HUES6 (cell line): Measurements from ENCODE around the gene MAZ.

Experiments used
- H3K27ac ChIP-seq: 2 replicates; pipeline ENCODE4 v1.7.0; 2013; ENCODE audit warnings: low read depth, mild to moderate bottlenecking, low read length, inconsistent platforms
- H3K27me3 ChIP-seq: 2 replicates; pipeline ENCODE4 v1.6.1; 2013; ENCODE audit warnings: low read length; ENCODE audit not compliant: control insufficient read depth, insufficient read depth
- H3K36me3 ChIP-seq: 2 replicates; pipeline ENCODE4 v1.6.1; 2013; ENCODE audit warnings: low read length; ENCODE audit not compliant: control insufficient read depth, insufficient read depth
- H3K4me1 ChIP-seq: 2 replicates; pipeline ENCODE4 v1.6.1; 2013; ENCODE audit warnings: low read length; ENCODE audit not compliant: control insufficient read depth, insufficient read depth
- H3K4me3 ChIP-seq: 2 replicates; pipeline ENCODE4 v1.5.1; 2013; ENCODE audit warnings: low read depth, low read length
- H3K9ac ChIP-seq: one replicate; pipeline ENCODE4 v1.6.1; 2013; ENCODE audit warnings: mild to moderate bottlenecking, low read length
- H3K9me3 ChIP-seq: 2 replicates; pipeline ENCODE4 v1.6.1; 2013; ENCODE audit warnings: low read depth, low read length; ENCODE audit not compliant: control insufficient read depth, insufficient read depth

Gene MAZ

DNA sequence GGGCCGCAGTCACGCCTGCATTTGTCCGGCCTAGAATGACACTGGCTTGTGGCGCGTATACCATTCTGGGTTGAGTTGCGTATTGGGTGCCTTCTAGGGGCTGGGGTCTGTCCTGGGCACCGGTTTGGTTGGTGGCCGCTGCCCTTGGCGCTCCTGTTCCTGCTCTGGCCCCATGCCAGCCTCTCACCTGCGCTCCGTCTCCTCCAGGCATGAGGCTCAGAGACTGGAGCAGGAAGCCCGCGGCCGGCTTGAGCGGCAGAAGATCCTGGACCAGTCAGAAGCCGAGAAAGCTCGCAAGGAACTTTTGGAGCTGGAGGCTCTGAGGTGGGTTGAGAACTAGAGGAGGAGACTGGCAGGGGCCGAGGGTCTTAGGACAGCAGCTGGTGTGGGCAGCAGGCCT is 39.3 kb downstream of the MAZ start:
- Histone ChIP-seq H3K27ac (no peak overlapping the region), H3K4me1 (peaks cover 9% of the 10 kb centered on the region; the same call in 1 of the 2 replicates), H3K36me3 (no peaks in the 10 kb centered on the region), H3K9ac (no peak overlapping the region), H3K9me3 (no peaks in the 10 kb centered on the region), H3K4me3 (no peak overlapping the region), H3K27me3 (no peaks in the 10 kb centered on the region)

DNA sequence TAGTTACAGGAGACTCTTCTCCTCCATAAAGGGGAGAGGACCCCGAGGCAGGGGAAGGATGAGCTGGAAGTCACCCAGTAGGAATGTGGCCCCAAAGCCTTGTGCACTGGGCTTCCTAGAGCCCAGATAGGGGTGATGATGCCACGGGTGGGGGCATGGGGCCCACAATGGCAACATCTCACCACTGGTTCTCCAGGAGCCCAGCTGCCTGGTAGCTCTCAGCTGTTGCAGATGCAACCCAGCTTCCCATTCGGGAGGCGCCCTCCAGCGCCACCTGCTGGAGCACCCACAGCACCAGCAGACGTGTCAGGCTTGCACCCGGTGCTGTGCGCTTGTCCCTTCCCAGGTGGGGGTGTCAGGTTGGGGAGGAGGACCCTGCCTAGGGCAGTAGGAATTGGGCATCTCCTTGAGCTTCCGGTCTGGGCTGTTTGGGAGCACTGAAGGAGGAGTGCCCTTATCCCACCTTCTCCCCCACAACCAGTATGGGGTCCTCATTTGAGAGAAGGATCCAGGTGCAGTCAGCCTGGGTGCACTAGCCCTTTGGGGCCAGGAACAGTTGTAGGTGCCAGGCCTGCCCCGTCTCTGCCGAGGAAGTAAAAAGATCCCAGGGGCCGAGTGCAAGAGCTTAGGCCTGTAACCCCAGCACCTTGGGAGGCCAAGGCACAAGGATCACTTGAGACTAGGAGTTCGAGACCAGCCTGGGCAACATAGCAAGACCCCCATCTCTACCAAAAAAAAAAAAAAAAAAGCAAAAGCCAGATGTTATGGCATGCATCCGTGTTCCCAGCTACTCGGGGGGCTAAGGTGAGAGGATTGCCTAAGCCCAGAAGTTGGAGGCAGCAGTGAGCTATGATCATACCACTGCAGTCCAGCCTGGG is 42.3 kb downstream of the MAZ start:
- H3K36me3 ChIP-seq, result no peaks in the 10 kb centered on the region
- no peak overlapping the region; the same call in 1 of the 2 replicates for H3K4me3 ChIP-seq
- H3K27ac ChIP-seq, result no peak overlapping the region
- H3K9me3 ChIP-seq, result no peaks in the 10 kb centered on the region
- no peaks in the 10 kb centered on the region for H3K27me3 ChIP-seq
- H3K4me1 ChIP-seq, result peaks cover 9% of the 10 kb centered on the region; the same call in 1 of the 2 replicates
- no peak overlapping the region for H3K9ac ChIP-seq

DNA sequence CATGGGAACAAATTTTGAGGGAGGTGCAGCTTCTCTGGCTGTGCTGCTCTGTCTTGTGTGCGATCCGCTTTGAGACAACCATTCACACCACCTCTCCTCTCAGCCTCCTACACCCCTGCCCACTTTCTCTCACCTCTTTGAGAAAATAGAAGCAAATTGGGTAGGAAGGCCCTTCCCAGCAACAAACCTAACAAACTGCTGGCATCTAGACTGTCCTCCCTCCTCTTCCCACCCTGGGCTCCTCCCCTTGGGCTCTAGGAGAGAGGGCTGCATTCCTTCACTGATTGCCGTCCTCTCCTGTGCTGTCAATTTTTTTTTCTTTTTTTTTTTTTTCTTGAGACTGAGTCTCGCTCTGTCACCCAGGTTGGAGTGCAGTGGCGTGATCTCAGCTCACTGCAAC is 43.2 kb downstream of the MAZ start:
- H3K4me1 ChIP-seq, result peaks cover 9% of the 10 kb centered on the region; the same call in 1 of the 2 replicates
- no peak overlapping the region for H3K27ac ChIP-seq
- H3K36me3 ChIP-seq, result no peaks in the 10 kb centered on the region
- no peak overlapping the region; the same call in 1 of the 2 replicates for H3K4me3 ChIP-seq
- no peaks in the 10 kb centered on the region for H3K9me3 ChIP-seq
- no peaks in the 10 kb centered on the region for H3K27me3 ChIP-seq
- no peak overlapping the region for H3K9ac ChIP-seq

DNA sequence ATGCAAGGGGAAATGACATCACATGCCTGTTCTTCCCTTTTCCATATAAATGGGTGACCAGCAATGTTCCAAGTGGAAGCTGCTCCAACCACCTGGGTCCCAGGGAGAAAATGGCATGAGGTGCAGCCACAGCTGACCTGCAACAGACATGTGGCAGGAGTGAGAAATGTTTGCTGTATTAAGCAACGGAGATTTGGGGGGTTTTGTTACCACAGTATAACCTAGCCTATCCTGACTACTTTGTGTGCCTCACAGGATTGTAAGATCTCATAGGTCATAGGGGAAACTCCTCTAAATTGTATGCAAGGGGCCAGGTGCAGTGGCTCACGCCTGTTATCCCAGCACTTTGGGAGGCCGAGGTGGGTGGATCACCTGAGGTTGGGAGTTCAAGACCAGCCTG is 44.7 kb downstream of the MAZ start:
- no peaks in the 10 kb centered on the region for H3K9me3 ChIP-seq
- H3K4me1 ChIP-seq, result peaks cover 9% of the 10 kb centered on the region; the same call in 1 of the 2 replicates
- H3K4me3 ChIP-seq, result no peak overlapping the region
- H3K27ac ChIP-seq, result no peak overlapping the region
- H3K36me3 ChIP-seq, result no peaks in the 10 kb centered on the region
- no peaks in the 10 kb centered on the region for H3K27me3 ChIP-seq
- no peak overlapping the region for H3K9ac ChIP-seq

DNA sequence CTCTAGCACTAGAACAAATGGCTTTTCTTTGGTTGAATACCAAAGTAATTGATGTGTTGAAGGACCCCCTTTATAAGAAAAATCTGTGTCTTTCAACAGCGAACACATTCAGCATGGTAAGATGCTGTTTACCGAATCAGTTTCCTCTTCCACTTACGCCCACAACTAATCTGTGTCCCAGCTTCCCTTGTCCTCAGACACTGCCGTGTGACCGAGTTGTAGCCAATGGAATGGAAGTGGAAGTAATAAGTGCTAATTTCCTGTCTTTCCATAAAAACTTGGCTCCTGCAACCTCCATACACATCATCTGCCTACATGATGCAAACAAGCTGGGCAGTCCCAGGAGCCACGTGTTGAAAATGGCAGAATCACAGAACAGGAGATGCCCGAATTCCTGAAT is 46.3 kb downstream of the MAZ start:
- Histone ChIP-seq H3K9ac (no peak overlapping the region), H3K4me1 (peaks cover 9% of the 10 kb centered on the region; the same call in 1 of the 2 replicates), H3K4me3 (no peak overlapping the region), H3K36me3 (no peaks in the 10 kb centered on the region), H3K27ac (no peak overlapping the region), H3K27me3 (no peaks in the 10 kb centered on the region), H3K9me3 (no peaks in the 10 kb centered on the region)

DNA sequence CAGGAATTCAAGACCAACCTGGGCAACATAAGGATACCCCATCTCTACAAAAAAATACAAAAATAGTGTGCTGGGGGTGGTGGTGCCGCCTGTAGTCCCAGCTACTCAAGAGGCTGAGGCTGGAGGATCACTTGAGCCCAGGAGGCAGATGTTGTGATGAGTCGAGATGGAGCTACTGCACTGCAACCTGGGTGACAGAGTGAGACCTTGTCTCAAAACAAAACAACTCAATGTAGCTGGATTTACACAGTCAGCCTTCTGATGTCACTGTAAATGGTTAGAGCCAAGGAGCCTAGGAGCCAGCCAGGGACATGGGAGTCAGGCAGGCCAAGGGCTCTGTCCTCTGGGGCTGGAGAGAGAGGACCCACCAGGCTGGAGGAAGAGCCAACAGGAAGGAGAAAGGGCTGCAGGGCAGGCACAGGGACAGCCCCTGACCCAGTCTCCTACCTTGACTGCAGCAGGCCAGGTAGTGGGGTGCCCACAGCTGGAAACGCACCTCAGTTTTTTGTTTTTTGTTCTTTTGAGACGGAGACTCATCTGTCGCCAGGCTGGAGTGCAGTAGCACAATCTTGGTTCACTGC is 48.3 kb downstream of the MAZ start:
- Histone ChIP-seq H3K27me3 (no peaks in the 10 kb centered on the region), H3K27ac (no peak overlapping the region)

DNA sequence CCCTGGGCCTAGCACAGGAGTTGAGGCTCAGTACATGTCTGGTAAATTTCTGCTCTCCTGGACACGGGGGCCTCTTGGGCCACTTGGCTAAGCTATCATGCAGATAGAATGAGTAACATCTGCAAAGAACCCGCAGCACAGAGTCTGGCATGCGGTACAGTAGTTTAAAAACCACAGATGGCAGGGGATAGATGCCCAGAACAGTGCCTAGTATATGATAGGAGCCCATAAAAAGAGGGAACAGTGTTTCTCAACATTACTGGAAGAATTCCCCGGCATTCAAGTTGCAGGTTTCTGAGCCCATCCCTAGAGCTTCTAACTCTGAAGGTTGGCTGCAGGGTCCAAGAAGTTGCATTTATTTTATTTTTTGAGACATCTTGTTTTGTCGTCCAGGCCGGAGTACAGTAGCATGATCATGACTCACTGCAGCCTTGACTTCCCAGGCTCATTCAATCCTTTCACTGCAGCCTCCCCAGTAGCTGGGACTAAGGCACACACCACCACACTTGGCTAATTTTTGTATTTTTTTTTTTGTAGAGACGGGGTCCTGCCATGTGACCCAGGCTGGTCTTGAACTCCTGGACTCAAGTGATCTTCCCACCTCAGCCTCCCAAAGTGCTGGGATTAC is 50.9 kb downstream of the MAZ start:
- peaks cover 30% of the 10 kb centered on the region for H3K36me3 ChIP-seq
- H3K4me3 ChIP-seq, result no peak overlapping the region
- H3K27ac ChIP-seq, result no peak overlapping the region
- H3K4me1 ChIP-seq, result peaks cover 3% of the 10 kb centered on the region; the same call in 1 of the 2 replicates
- no peak overlapping the region for H3K9ac ChIP-seq
- H3K27me3 ChIP-seq, result no peaks in the 10 kb centered on the region
- no peaks in the 10 kb centered on the region for H3K9me3 ChIP-seq

More for the DNA sequence above, 48.3 kb downstream of the MAZ start:
- peaks cover 15% of the 10 kb centered on the region for H3K36me3 ChIP-seq
- peaks cover 3% of the 10 kb centered on the region; the same call in 1 of the 2 replicates for H3K4me1 ChIP-seq
- H3K9me3 ChIP-seq, result no peaks in the 10 kb centered on the region
- H3K9ac ChIP-seq, result no peak overlapping the region
- H3K4me3 ChIP-seq, result no peak overlapping the region

DNA sequence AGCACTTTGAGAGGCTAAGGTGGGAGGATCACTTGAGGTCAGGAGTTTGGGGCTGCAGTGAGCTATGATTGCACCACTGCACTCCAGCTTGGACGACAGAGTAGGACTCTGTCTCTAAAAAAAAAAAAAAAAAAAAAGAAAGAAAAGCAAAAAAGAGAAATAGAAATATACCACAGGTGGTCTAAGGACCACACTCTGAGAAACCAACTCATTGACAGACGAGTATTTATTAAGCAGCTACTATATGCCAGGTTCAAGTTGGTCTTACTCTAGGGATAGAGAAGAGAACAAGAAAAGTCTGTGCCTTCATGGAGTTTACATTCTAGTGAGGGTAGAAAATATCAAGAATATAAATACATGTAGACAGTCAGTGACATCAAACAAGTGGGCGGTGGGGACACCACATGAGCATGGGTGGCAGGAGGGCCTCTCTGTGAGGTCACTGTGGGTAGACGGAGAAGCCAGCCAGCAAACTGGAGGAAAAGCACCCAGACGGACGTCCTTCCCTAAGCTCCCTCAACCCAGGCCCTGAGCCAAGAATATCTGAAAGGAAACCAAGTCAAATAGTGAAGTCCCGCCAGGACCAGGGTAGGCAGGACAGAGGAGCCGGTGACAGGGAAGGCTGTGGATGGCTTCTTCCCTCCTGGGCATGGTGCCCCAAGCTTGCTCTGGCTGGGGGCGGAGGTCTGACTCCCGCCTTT is 52.0 kb downstream of the MAZ start:
- Histone ChIP-seq H3K27me3 (no peaks in the 10 kb centered on the region), H3K4me3 (no peak overlapping the region), H3K27ac (no peak overlapping the region), H3K9me3 (no peaks in the 10 kb centered on the region), H3K36me3 (peaks cover 30% of the 10 kb centered on the region), H3K4me1 (peaks cover 3% of the 10 kb centered on the region; the same call in 1 of the 2 replicates), H3K9ac (no peak overlapping the region)

DNA sequence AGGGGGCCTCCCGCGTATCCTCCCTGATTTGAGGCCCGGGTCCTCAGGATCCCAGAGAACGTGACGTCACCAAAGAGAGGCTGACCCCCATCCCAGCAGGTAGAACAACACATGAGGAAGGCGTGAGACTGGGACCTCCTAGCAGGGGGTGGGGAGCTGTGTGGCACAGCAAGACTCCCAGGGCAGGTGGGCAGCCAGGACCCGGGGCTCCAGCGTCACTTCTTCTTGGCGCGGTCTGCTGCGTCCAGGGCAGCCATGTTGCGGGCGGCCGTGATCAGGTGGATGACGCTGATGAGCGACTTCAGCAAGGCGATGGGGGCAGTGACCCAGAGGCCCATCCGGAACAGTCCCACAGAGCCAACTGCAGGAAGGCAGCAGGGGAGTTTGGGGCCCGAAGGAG is 52.6 kb downstream of the MAZ start:
- Histone ChIP-seq H3K27me3 (no peaks in the 10 kb centered on the region), H3K4me1 (peaks cover 6% of the 10 kb centered on the region), H3K9me3 (no peaks in the 10 kb centered on the region), H3K9ac (no peak overlapping the region), H3K4me3 (no peak overlapping the region), H3K36me3 (peaks cover 30% of the 10 kb centered on the region), H3K27ac (no peak overlapping the region)

DNA sequence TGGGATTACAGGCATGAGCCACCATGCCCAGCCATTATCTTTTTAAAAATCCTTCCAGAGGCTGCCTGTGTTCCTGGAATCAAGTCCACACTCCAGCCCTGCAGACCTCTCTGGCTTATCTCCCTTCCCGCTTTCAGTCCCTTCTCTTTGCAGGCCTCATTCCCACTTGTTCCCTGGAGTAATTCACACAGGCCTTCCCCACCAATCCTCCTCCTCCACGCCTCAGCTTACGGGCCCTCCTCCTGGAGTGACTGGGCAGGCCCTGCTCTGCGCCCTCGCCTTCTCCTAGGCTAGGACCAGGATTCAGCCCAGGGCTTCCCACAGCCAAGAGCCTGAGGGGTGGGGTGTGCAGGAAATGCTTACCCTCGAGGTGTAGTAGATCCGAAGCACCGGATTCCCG is 53.9 kb downstream of the MAZ start:
- Histone ChIP-seq H3K27ac (no peak overlapping the region), H3K9ac (no peak overlapping the region), H3K4me1 (peaks cover 9% of the 10 kb centered on the region), H3K9me3 (no peaks in the 10 kb centered on the region), H3K4me3 (no peak overlapping the region), H3K27me3 (no peaks in the 10 kb centered on the region), H3K36me3 (peaks cover 30% of the 10 kb centered on the region)
